Measurements from ENCODE around the gene MED16.
"Not testable (repeated sequence)": the region's sequence is repeated elsewhere in the genome, so short reads cannot be mapped to it uniquely, and the experiment has no call there.

MED16 gene

GRCh38 chr19:911197-912033, 18.4 kb upstream of the MED16 start:
- DNase-seq (ENCODE audit: low read depth in 3 of 3, low spot score in 1 of 3): no peak

DNA sequence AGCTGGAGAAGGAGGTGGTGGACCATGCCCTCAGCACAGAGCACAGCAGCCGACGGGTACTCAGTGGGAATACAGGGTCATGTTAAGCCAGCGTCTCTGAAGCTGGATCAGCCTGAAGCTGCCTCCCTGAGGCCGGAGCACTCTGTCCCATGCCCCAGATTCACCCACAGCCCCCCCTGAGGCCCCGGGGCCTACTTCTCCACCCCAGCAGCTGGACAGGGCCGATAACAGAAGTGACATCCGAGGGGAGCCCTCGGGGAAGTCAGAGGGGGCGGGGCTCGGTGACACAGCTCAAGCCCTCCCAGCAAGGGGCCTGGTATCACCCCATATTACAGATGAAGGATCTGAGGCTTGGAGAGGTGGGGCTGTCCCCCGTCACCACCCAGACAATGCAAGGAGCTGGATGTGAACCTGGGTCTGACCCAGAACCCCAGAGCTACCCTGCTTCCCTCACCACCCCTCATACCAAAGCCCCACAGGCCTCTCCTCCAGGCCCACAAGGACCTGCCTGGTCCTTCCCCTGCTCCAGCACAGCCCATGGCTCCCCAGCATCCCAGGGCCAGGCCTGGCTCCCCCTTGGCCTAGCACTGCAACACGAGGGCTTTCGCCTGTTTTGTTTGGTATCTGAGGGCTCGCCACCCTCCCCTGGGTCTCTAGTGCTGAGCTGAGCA, 14.3 kb upstream of the MED16 start:
- no peak for DNase-seq (ENCODE audit: low read depth in 3 of 3, low spot score in 1 of 3)

GRCh38 chr19:906480-906879, 13.5 kb upstream of the MED16 start:
- DNase-seq (ENCODE audit: low read depth in 3 of 3, low spot score in 1 of 3): no peak

GRCh38 chr19:904545-904944, 11.6 kb upstream of the MED16 start:
- DNase-seq (ENCODE audit: low read depth in 3 of 3, low spot score in 1 of 3): no peak

DNA sequence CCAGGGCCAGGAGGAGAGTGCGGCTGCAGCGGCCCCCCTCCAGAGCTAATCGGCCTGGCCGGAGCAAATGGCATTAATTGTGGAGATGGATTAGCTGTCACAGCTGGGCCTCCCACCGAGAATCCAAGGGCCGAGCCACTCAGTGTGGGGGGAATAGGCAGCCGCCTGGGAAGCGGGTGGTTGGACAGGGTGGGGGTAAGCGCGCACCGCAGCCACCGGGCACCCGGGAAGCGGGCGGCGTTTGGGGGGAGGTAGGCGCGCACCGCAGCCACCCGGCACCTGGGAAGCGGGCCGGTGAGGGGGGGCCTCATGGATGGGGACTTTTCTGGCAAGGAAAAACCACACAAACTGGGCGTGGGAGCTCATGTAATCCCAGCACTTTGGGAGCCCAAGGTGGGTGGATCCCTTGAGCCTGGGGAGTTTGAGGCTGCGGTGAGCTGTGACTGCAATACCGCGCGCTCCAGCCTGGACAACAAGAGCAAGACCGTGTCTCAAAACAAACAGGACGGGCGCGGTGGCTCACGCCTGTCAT, 10.3 kb upstream of the MED16 start:
- no peak for DNase-seq (ENCODE audit: low read depth in 3 of 3, low spot score in 1 of 3)

- DNase-seq (ENCODE audit: low read depth in 3 of 3, low spot score in 1 of 3): no peak
Measured at GRCh38 chr19:902446-903226, 9.6 kb upstream of the MED16 start.

GRCh38 chr19:902093-902370, 9.0 kb upstream of the MED16 start:
- no peak for DNase-seq (ENCODE audit: low read depth in 3 of 3, low spot score in 1 of 3)

GRCh38 chr19:901216-902092, 8.5 kb upstream of the MED16 start:
- no peak for DNase-seq (ENCODE audit: low read depth in 3 of 3, low spot score in 1 of 3)

GRCh38 chr19:900302-901111, 7.5 kb upstream of the MED16 start:
- DNase-seq (ENCODE audit: low read depth in 3 of 3, low spot score in 1 of 3): no peak

GRCh38 chr19:900043-900301, 7.0 kb upstream of the MED16 start:
- no peak for DNase-seq (ENCODE audit: low read depth in 3 of 3, low spot score in 1 of 3)

DNA sequence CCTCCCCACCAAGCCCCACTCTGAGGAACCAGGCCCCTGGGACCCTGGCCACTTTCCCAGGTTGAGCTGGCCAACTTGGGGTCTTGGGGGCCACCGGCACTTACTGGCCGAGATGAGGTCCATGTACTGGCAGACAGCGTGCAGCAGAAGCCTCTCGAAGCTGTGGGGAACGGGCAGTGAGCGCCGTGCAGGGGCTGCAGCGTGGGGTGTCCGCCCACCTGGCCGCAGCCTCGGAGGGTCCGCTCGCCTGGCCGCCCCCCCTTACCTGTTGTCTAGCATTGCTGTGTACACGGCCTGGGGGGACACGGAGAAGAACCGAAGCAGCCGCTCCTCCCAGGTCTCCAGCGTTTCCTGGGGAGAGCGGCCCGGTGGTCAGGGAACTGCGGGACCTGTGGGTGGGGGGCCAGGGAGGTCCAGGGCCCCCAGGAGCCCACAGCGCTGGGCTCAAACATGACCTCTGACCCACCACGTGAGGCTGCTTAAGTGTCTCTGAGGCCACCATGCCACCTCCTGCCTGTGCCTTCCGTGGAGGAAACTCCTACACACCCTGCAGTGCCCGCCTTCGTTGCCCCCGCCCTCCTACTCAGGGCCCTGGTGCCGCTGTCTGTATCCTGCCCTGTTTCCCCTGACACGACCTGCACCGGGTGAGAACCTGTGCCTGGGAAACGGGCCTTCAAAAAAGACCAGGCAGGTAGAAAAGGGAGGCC, 6.5 kb upstream of the MED16 start:
- no peak for DNase-seq (ENCODE audit: low read depth in 3 of 3, low spot score in 1 of 3)

DNA sequence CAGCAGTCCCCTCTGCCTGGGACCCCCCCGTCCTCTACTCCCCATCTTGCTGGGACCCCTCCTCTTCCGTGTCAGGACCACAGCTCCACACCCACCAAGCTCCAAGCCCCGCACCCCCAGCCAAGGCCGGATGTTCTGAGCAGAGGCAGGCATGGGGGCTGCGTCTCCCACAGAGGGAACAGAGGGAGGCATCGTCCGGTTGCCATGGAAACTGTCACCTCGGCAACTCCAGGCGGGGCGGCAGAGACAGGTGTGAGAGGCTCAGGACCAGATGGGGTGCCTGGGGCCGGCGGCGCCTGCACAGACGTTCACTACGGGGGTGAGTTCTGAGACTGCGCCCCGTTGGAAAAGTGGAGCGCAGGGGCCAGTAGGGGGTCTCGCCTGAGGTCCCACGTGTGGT, 5.7 kb upstream of the MED16 start:
- no peak for DNase-seq (ENCODE audit: low read depth in 3 of 3, low spot score in 1 of 3)

DNA sequence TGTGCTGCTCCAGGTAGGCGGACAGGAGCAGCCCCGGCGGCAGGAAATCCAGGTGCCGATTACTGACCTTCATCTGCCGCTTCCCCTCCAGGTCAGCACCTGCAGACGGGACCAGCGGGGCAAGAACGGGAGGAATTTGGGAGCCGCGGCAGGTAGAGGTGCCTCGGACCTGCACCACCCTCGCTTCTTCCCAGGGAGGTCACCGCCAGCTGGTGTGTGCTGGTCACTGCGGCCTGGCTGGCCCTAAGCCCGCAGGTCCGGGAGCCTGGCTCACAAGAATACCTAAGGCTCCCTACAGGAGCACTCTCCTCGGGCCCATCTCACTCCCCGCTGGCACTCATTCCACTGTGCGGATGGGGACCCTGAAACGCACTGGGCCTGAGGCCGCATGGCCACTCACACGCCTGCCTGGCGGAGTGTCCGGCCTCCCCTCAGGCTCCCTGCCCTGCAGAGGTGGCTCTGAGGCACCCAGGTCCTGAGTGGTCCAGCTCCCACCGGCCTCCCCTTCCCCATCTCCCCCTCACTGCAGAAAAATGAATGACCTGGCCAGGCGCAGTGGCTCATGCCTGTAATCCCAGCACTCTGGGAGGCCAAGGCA, 4.6 kb upstream of the MED16 start:
- no peak for DNase-seq (ENCODE audit: low read depth in 3 of 3, low spot score in 1 of 3)

DNA sequence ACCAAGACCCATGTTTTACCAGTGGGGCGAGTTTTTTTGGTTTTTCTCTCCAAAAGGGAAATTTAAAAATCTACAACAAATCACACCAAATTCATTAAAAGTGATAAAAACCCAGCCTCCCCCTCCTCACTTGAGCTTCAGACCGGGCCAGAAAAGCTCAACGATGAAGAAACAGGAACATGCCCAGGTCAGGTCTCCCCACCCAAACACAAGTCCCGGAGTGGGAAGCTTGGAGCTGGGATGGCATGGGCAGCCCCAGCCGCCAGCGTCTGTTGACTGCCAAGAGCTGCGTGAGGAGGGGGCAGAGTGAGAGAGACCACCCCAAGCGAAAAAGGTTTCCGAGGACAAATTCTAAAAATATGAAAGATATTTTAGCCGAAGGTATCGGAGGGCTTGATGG, 4.0 kb upstream of the MED16 start:
- no peak for DNase-seq (ENCODE audit: low read depth in 3 of 3, low spot score in 1 of 3)

DNA sequence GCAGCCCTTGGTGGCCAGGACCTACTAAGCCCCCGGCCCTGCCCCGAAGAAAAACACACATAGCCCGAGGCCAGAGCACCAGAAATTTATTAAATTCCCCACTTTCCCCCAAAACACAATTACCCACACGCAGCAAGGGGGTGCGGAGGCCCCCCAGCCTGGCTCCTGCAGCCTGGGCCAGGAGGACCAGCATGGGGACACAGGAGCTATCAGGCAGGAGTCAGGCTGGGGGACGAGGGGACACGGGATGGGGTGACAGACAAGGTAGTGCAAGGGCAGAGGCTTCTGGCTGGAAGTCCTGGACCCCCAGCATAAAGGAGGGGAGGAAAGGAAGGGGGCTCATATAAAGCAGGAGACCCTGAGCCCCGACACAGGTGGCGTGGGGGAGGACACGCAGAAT, 3.4 kb upstream of the MED16 start:
- DNase-seq (ENCODE audit: low read depth in 3 of 3, low spot score in 1 of 3): no peak

GRCh38 chr19:892243-892893, 619 bp downstream of the MED16 start:
- DNase-seq (ENCODE audit: low read depth in 3 of 3, low spot score in 1 of 3): no peak

DNA sequence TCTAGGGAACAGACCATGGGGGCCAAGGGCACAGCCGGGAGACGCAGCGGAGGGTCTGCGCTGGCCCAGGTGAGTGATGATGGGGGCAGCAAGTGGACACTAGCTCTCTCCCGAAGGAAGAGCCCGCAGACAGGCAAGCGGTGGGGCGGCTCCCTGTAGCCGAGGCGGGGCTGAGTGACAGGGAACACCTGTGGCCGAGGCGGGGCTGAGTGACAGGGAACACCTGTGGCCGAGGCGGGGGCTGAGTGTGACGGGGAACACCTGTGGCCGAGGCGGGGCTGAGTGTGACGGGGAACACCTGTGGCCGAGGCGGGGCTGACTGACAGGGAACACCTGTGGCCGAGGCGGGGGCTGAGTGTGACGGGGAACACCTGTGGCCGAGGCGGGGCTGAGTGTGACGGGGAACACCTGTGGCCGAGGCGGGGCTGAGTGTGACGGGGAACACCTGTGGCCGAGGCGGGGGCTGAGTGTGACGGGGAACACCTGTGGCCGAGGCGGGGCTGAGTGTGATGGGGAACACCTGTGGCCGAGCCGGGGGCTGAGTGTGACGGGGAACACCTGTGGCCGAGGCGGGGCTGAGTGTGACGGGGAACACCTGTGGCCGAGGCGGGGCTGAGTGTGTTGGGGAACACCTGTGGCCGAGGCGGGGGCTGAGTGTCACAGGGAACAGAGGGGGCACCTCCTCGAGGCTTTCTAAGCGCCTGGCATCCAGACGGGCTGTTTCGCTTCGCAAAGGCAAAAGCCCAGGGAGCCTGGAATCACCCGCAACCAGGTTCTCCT, 1.4 kb downstream of the MED16 start:
- not testable (repeated sequence) for DNase-seq (ENCODE audit: low read depth in 3 of 3, low spot score in 1 of 3)

DNA sequence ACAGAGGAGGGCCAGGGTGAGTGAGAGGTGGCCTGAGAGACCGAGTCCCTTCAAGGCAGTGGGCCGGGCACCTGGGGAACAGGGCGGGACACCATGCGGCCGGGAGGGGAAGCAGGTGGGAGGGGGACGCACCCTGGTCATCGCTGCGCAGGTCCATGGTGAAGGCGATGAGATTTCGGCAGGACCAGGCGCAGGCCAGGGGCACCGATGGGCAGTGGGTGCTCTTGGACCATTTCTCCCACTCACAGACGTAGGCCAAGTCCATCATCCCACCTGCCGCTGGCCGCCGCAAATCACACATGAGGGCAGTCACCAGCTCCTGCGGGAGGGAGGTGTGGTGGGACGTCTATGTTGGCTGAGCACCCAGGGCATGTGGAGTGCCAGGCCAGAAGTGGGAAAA, 2.2 kb downstream of the MED16 start:
- no peak for DNase-seq (ENCODE audit: low read depth in 3 of 3, low spot score in 1 of 3)
